HG03196 (cell line): ENCODE measurements around the gene SAMD13.
"Not testable (repeated sequence)": the region's sequence is repeated elsewhere in the genome, so short reads cannot be mapped to it uniquely, and the experiment has no call there.

ENCODE experiments used
- ATAC-seq: cut with Tn5 transposase; IDR thresholded peaks from one replicate; pipeline ENCODE4 v1.9.1; 2021; ENCODE audit not compliant: unreplicated experiment

The SAMD13 gene

DNA sequence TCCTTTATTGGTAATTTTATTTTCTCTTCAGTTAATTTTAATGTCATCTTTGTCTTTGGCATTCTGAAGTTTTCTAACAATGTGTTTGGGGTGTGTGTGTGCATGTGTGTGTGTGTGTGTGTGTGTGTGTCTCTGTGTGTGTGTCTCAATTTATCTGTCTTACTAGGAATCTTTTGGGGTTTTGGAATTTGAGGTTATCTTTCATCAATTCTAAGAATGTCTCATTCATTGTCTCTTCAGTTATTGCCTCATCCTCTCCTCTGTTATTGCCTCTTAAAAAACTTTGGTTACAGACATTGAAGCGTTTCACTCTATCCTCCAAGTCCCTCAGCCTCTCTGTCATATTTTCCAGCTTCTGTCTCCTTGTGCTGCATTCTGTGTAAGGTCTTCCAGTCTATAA is 18.1 kb upstream of the SAMD13 start:
- no peak for ATAC-seq

DNA sequence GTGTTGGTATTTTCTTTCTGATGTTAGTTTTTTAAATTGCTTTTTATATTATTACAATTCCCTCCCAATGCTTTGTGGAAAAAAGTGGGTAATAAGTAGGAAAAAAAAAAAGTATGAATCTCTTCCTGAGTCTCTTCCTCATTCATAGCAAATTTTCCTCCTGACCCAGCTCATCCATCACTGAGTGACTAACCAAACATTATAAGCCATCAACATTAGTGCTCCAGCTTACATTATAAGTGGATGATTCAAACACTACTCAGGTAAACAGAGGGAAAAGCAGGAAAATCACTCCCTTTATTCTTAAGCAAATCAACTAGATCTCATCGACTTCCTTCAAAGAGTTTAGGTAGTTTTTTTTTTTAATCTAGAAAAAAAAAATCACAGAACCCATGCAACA is 15.4 kb upstream of the SAMD13 start:
- no peak for ATAC-seq

DNA sequence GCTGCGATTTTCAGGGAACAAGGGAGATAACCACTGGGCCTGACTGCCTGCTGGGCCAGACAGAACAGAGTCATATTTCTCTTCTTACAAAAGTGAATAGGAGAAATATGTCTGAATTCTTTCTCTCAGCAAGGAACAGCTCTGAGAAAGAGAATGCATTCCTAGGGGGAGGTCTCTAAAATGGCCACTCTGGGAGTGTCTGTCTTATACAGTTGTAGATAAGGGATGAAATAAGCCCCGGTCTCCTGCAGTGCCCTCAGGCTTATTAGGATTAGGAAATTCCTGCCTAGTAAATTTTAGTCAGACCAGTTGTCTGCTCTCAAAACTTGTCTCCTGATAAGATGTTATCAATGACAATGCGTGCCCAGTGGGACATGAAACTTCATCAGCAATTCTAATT is 14.1 kb upstream of the SAMD13 start:
- ATAC-seq: not testable (repeated sequence)

DNA sequence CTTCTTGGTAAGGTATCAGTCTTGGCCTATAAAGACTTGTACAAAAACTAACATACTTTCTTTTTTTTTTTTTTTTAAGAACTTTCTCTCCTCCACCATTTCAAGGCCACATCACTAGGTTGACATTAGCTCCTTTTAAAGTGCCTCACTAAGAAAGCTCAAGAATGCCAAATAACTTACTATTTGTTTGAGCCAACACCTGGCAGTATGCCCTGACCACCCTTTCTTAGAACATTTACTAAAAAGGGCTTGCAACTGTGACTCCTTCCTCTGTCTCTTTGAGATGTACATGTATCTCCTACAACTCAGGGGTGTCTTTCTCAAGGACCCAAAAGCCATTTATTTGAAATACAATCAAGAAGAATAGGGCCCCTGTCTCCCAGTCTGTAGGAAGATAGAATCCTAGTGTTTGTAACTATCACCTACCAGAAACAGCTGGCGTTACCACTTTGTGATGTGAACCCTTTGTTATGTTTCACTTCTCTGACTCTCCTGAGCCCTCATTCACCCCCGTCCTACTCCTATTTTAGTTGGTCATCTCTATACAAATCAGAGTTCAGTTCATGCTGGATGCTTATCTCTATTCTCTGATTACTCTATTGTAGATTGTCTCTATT is 12.2 kb upstream of the SAMD13 start:
- no peak for ATAC-seq

DNA sequence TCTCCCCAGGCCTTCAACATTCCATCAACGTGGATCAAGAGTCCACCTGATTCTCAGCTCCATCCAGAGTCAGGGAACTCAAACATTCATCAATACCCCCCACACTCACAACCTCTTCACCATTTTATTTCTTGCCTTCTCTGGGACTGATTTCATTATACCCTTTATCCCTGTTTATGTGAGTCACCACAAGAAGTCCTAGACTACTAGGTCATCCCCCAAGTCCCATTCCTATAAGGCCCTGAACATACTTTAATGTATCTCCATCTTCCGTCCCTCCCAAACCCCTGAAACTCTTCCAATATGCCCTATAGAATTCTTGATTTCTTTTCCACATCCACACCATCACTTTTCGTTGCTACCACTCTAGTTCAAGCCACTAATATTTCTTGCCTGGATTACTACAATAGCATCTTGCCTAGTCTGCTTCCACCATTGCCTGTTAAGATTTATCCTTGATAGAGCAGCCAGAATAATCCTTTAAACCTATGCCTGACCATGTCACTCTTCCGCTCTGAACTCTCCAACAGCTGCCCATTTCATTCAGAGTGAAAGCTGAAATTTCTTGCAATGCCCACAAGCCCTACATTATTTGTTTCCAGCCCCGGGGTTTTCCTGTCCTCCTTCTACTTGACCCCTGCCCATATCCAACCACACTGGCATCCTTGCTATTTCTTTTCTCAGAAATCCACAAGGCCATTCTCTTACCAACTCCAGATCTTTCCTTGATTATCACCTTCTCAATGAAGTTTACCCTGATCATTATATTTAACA is 9.4 kb upstream of the SAMD13 start:
- ATAC-seq: no peak

DNA sequence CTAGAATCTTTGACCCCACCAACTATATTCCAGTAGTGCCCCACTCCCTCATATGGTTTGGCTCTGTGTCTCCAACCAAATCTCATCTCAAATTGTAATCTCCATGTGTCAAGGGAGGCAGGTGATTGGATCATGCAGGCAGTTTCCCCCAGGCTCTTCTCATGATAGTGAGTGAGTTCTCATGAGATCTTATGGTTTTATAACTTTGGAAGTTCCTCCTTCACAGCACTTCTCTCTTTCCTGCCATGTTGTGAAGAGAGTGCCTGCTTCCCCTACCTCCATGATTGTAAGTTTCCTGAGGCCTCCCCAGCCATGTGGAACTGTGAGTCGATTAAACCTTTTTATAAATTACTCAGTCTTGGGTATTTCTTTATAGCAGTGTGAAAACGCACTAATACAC is 7.7 kb upstream of the SAMD13 start:
- no peak for ATAC-seq

DNA sequence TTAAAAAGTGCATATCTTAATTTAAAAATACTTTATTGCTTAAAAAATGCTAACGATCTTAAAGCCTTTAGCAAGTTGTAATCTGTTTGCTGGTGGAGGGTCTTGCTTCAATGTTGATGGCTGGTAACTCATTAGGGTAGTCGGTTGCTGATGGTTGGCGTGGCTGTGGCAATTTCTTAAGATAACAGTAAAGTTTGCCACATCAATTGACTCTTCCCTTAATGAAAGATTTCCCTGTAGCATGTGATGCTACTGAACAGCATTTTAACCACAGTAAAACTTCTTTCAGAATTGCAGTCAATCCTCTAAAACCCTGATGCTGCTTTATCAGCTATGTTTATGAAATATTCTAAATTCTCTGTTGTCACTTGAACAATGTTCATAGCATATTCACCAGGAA is 6.8 kb upstream of the SAMD13 start:
- no peak for ATAC-seq

DNA sequence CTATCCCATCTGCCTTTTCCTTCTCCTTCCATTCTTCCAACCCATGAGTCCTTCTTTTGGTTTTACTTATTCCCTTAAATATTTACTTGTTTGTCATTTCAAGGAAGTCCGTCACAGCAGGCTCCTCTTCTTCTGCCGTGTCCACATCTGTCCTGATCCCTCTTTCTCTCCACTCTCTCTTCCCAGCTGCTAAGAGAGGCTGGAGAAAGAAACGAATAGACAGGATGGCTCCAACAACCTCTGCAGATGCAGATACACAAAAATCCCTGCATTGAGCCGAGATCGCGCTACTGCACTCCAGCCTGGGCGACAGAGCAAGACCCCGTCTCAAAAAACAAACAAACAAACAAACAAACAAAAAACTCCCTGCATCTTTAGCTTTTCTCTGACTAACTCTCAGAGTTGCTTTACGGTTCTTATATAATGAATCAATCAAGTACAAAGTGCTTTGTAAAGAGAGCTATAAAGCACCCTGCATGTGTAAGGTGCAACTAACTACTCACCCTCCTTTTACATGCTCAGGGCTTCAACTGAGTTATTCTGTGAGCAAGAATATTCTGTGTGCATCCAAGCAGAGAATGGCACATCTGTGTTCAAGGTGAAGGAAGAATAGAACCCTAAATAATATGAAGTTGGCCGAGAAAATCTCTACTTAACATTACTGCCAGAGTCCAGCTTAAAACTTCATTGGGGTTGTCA is 3.8 kb upstream of the SAMD13 start:
- ATAC-seq: no peak

DNA sequence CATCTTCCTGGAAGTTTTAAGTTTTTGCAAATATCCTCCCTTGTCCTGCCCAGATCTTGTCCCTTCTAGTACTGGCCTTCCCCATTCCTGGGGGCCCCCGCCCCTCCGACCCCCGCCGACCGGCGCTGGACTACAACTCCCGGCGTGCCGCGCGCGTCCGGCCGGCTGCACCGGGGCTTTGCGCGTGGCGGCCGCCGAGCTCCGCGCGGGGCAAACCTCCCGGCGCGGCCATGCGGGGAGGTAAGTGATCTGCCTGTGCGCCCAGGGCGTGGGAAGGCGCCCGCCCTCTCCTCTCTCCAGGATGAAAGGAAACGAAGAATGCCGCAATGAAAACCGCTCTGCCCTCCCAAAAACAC is 3.2 kb upstream of the SAMD13 start:
- ATAC-seq: peak; percentile 68

DNA sequence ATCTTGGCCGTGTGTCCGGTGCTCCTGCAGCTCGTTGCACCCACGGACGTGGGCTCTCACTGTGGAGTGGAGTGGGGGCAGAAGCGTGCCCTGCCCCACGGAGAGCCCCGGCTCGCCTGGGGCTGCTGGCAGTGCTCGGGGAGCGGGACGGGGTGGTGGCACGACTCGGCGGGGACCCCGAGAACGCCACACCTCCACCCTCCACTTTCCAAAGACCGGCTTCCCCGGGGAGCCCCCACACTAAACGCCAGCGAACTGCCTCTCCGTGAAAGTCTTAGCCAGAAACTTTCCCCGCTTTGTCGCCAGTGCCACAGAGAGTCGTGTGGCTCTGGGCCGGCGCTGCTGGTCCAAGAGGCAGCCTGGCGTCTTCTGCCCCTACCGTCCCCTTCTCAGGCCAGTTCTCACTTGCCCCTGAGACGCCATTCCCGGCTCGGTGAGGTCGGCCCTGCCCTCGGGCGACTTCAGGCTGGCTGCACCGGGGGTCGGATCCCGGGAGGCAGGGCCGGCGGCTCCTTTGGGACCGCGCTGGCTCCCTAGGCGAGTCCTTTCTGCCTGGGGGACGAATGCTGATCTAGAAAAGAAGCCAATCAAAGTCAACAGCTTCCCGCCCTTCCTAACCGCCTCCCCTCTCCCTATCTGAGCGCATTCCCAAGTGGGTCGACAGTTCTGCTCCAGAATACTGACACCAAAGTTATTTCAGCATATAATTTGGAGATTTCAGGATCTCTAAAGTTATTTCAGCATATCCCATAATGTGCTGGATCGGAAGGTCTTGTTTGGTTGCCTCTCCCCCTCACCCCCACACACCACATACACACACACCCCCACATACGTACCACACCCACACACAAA is 2.6 kb upstream of the SAMD13 start:
- peak; percentile 36 for ATAC-seq

DNA sequence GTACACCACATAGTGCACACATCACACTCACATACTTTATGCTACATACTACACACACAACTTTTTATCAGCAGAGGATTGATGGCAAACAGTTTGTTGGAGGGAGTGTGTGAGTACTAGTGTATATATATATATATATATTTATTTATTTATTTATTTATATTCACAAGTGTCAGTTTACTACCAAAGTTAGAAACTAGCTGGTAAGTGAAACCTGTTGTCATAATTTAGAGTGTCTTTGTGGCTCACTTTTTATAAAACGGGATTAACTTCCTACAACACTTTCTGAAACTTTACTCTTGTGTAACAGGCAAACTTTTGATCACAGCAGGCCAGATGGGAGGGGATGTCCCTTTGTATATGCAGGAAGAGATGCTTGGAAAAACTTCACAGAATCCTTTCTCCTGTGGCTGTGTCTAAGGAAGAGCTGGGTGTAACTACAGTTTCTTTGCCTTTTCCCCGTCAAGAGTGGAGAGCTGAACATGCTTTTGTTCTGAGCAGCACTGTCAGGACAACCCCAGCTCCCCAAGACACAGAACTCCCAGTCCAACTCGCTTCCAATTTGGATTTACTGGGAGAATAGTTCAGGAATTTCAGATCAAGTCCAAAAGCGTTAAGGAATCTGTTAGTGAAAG is 1.9 kb upstream of the SAMD13 start:
- no peak for ATAC-seq

DNA sequence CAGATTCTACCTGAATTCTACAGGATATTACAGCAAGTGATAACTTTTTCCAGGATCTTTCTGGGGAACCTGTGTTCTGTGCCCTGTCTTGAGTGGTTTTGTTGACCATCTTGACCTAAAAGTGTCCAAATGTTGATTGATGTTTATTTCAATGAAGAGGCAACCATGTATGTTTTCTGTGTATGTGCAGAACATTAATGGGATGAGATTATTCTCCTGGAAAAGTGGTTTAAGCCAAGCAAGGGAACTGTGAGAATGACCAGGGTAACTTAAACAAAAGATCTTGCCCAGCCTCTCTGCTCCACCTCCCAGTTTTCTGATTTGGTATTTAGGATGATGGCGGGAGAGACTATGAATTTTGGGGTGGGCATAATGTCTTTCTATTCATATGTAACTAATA is 1.0 kb upstream of the SAMD13 start:
- no peak for ATAC-seq

DNA sequence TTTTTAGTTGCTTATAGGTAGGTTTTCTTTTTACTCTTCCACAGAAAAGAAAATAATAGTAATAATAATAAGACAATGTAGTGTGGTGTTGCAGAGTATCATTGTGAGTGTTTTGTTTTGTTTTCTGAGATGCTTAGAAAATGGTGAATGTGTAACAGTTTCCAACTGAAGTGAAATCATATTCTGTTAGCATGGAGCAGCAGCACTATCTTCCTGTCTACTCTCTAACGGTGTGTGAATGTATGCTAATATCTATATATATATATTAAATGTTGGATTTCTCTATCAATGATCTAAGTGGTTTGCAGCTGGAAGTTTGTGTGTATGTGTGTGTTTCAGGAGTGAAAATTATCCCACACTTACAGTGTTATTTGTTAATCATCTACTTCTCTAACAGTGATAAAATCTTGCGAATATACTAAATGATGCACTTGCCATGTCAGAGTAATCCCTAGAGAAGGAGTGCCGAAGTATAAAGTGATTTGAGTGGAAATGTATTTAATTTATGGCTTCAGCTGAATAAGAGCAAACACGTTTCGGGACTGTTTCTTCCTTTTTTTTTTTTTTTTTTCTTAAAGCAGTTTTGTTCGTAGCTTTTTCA is 377 bp downstream of the SAMD13 start:
- no peak for ATAC-seq

DNA sequence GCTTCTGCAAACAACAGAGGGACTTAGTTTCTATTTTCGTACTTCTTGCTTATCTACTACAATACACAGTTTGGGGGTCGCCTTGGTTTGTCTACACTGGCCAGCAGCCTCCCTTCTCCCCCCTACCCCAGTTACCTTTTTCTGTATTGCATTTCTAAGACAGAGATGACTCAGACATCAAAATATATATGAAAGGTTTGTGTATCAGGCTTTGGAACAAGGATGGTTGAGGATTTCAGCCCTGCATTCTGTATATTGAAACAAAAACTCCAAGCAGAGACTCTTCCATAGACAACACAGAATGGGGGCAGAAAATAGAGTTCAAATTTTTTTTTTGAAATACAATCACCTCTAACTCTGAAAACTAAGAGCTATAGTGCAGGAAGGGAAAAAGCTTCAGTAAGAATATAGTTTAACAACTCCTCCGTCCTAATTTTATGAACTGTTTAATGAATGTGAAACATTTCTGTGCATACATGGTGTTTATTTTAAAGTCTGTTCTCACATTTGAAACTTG is 1.9 kb downstream of the SAMD13 start:
- no peak for ATAC-seq

DNA sequence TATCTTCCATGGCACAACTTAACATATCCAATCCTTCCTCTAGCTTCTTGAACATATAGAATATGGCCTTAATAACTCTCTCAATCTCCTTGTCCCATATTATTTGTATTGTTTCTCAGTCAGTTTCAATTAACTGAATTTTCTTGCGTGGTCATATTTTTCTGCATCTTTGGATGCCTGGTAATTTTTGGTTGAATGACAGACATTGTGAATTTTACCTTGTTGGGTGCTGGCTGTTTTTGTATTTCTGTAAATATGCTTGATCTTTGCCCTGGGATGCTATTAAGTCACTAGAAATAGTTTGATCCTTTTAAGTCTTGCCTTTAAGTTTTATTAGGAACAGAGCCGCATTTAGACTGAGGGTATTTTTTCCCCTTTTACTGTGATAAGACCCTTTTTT is 5.9 kb downstream of the SAMD13 start:
- ATAC-seq: no peak

DNA sequence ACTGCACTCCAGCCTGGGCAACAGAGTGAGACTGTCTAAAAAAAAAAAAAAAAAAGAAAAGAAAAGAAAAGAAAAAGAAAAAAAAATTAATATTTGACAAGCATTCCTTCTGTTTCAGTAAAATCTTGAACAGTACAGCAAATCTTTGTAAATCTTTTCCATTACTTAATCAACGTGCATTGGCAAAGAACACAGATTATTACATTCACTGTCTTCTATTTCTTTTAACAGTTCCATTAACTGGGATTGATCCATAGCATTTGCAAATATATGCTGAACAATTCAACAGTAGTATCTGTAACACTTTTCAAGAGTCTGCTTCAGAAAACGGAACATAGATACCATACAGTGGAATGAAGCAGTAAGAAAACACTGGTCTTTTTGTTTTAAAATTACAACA is 9.8 kb downstream of the SAMD13 start:
- no peak for ATAC-seq

DNA sequence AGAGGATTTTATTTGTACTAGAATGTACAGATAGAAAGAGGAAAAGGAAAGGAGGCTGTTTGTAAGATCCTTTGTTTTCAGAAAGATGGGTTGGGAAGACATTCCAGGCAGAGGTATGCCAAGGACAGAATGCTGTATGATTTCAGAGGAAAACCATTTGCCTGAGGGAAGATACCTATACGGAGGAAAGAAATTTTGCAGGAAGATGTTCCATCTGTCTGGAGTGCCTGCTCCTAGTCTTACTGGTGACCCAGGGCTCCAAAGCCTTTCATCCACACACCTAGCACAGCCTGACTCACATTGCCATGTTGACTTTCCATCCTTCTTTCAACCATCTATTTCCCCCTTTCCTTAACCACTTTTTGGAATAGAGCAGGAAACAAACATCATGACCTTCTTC is 18.2 kb downstream of the SAMD13 start:
- ATAC-seq: no peak

DNA sequence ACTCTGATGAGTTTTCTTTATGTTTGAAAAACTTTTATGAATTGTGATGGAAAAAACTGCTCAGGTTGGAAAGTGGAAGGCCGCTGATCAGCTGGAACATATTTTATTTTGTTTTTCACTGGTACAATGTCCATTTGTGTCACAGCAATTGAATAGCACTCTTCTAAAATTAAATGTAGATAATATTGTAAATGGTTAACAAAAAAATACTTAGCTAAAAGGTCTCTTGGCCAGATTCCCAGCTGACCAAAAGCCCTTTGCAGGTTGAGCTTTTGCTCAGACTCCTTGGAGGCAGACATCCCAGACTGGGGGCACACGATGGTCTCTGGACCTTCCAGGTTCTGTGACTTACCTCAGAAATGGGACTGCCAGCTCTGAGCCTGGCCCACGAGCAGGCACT is 26.3 kb downstream of the SAMD13 start:
- no peak for ATAC-seq

DNA sequence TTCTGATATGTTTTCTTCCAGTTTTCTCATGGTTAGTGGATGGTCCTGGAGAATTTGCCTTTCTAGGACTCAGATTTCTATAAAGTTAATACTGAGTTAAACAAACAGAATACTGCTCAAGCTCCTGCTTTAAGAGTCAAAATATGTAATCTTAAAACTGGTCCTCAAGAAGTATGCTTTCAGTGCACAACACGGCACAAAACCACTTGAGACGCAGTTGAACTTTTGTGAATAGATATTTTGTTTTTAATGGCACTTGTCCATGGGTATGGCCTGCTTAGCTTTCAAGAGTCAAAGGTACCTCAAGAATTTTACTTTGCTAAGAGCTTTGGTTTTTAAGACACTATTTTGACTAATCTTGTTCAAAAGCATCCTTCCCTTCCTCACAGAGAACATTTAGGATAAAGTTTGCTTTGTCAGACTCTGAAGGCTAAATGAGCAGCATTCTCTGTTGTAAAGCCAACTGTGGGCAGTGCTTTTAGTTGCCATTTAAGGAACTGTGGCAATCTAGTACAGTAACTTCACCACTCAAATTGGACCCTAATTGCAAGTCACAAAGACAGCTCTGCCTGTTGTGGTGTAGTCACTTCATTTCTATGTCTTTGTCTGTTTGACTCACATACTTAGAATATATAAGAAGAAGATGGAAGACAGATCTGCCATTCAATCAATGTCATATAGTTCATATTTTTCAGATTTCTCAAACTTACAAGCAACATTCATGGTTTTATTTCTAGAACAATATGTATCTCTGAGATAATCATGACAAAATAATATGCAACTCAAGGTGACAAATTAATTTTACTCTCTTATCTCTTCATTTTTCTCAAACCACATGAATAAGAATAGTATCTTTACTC is 28.8 kb downstream of the SAMD13 start:
- no peak for ATAC-seq
